HUDEP-2 (cell line): ENCODE data around the gene C18orf32.
A peak's percentile ranks its signal among the peaks of the same experiment; 100 is the strongest.
"Not testable (repeated sequence)": the region's sequence is repeated elsewhere in the genome, so short reads cannot be mapped to it uniquely, and the experiment has no call there.

ENCODE experiments used
- DNase-seq, 76 experiments: peaks; one replicate each; lab custom pipeline; 2025; ENCODE audit not compliant: unreplicated experiment in 76 of 76; lab: John Stamatoyannopoulos, UW

Gene C18orf32

DNA sequence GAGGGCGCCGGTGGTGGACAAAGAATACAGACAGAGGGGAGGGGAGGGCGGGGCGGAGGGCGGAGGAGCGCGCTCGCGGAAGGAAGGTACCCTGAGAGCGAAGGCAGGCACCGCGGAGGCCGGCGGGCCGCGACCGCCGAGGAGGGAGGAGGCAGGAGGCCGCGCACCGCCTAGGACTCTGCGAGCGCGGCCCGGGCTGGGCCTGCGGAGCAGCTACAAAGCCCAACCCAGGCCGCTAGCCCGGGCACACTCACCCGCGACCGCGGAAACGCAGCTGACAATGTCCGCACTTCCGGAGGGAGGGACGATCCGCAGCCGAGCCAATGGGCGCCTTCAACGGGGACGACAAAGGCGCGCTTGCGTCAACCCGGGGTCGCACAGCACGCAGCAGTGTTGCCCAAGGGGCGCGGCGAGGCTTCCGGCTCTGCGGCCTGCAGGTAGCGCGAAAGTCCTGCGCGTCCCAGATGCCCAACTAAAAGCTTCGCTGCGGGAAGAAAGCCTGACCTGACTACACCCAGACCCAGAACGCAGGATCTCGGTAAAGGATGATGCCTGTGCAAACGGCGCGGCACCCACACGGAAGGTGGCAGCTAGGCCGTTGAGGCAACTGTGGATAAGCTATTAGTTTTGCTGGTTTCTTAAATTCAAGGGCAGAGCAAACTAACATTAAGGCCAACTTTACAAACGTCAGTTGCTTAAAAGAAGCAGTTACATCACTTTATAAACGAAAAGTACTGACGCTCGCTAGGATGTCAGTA is at the start of gene C18orf32:
Gene C18orf32 (minus strand): TSS at position 282 of the 758 bp plus-strand sequence. CDS start 3,486 bp downstream, outside the sequence.
- peak in 75 of 76 experiments; percentile 17 to 98 (median 87) for DNase-seq

DNA sequence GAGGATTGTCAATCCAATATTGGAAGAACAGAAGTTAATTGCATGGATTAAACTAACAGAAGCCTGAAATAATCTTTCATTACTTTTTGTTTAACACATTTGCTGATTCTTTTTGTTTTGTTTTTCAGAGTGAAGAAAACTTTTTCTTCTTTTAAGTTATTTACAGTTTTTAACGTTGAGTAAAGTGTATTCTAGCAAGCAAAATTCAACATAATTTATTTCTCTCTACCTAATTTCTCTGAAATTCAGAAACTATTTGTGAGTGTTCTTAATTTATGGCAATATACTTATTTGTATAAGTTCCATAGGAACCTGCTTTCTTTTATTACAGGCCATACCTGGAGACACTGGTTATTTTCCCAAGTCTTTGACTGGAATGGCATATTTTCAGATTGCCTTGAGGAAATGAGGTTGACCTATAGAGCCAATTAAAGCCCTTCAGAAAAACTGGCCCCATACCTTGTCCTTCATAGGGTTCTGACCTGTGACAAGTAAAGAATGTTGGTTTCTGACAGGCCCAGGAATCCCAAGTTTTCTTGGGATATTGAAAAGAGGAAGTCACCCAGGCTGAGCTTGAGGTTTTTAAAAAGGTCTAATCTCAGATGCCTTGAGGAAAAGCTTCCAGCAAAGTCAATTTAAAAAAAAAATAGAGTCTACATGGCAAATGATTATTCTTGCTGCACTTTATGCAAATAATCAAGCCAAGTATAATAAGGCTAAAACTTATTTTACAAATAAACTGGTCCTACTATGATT is 48.0 kb upstream of the C18orf32 start:
- no peak for DNase-seq

DNA sequence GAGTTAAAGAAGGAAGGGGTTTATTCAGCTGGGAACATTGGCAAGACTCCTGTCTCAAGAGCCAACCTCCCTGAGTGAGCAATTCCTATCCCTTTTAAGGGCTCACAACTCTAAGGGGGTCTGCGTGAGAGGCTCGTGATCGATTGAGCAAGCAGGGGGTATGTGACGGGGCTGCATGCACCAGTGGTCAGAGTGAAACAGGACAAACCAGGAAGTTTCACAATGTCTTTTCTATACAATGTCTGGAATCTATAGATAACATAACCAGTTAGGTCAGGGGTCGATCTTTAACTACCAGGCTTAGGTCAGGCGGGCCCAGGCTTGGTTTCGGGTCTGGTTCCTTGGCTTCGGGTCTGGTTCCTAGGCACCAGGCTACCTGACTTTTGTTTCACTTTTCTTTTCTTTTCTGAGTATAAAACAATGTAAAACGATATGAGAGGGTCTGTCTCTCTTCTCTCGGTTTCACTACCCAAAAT is 44.7 kb upstream of the C18orf32 start:
- DNase-seq, result no peak

DNA sequence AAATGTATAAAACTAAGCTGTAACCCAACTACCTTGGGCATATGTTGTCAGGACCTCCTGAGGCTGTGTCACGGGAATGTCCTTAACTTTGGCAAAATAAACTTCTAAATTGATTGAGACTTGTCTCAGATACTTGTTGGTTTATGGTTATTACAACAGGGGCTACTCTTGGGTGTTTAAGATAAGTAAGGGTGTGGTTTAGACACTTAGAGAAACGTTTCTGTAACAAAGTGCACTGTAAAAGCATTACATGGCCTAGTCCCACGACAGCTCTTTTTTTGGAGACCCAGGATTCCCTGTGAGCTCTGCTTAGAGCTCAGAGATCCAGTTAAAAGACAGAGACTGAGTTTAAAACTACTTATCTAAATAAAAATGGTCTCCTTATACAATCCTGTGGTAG is 42.6 kb upstream of the C18orf32 start:
- peak in 2 of 76 experiments; percentile 9 to 12 for DNase-seq

DNA sequence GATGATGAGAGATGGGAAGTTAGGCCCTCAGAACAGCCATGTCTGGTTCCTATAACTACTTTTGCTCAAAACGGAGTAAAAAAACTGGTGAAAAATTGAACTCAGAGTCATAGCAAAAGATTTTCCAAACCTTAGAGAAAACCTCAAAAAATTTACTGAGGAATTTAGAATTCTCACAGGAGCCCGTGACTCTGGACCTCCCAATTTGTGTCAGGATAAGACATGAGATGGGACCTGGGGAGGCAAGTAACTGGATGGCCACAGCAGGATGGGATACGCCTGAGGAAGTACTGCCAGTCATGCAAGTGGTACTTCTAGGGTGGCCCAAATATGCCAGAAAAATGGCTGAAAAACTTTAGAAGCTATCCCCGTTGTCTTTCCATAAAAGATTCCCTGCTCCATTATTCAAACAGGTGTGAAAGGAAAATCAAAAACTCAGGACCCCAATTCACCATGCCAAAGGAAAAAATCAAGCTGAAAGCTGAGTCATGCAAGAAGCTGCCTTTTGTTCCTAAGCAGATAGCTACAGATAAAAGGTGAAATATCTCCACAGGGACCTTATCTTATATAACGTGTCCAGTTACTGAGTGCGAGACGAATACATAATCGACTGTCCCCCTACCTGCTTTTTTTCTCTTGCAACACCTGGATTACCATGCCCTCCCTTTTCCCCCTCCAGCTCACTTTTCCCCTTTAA is 40.7 kb upstream of the C18orf32 start:
- no peak for DNase-seq

DNA sequence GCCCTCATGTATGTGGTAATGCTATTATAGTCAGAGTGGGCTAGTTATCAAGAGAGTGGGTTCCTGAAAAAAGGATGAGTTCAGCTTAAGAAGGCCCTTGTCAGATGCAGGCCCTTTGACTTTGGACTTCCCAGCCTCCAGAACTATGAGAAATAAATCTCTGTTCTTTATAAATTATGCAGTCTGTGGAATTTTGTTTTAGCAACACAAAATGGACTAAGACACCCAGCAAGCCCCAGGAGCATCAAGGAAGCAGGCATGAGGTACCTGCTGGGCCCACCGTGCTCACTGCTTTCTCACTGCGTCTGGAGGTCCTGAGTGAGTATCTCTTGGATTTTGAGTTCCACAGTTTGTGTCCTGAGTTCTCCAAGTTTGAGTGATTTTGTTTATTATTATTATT is 38.9 kb upstream of the C18orf32 start:
- no peak for DNase-seq

DNA sequence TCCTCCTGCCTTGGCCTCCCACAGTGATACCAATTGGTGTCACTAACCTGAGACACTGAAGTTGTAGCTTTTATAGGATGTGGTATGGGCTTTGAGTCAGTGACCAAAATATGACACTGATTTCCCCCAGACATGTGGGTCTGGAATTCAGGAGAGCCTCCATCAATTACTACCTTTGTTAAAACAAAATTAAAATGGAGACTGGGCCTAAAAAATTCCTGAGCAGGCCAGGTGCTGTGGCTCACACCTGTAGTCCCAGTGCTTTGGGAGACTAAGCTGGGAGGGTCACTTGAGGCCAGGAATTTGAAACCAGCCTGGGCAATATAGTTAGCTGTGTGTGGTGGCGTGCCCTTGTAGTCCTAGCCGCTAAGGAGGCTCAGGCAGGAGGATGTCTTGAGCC is 37.9 kb upstream of the C18orf32 start:
- DNase-seq, result no peak

DNA sequence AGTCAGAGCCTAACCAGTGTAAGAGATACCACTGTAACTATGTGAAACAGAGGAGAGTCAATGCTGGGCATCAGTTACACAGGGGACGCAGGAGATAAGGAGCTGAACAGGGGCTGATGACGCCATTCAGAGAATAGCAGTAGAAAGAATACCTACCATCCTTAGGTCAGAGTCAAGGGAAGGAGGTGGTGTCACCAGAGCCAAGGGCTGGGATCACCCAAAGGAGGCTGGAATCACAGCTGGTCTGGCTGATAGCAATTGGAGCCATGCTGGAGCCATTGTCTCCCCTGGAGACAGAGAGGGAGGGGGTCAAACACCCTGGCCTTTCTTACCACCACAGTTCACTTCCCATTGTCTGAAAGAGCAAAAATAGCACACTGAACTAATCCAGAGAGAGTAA is 37.3 kb upstream of the C18orf32 start:
- DNase-seq, result no peak

DNA sequence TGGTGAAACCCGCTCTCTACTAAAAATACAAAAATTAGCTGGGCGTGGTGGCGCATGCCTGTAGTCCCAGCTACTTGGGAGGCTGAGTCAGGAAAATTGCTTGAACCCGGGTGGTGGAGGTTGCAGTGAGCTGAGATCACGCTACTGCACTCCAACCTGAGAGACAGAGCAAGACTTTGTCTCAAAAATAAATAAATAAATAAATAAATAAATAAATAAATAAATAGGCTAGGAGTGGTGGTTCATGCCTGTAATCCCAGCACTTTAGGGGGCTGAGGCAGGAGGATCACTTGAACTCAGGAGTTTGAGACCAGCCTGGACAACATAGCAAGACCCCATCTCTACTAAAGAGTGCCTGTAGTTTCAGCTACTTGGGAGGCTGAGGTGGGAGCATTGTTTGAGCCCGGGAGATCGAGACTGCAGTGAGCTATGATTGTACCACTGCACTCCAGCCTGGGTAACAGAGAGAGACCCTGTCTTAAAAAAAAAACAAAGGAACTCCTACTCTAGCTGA is 36.6 kb upstream of the C18orf32 start:
- DNase-seq, result not testable (repeated sequence)

DNA sequence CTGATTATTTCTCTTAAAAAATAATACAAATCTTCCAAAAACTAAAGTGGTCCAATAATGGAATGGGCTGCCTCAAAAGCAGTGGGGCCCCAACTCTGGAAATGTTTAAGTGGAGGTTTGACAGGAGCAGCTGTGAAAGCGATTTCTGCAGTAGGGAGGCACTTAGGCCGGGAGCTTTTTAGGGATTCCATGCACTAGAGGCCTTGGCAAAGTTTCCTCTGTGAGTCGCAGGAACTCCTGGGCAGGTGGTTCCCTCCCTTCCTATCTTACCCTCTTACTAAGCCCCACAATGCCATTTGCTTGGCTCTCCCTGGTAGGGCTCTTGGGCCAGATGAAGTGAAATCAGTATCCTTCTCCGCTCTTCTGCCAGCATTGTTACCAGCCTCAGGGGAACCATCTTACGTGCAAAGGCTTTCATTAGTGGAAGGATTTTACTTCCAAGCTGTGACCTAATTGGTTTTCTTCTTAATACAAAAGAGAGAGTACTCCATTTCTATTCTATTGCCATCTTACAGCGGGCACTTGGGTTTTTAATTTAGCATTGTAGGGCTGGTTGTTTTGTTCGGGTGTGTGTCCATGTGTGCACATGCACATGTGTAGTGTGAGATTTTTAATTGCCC is 34.3 kb upstream of the C18orf32 start:
- DNase-seq, result no peak

DNA sequence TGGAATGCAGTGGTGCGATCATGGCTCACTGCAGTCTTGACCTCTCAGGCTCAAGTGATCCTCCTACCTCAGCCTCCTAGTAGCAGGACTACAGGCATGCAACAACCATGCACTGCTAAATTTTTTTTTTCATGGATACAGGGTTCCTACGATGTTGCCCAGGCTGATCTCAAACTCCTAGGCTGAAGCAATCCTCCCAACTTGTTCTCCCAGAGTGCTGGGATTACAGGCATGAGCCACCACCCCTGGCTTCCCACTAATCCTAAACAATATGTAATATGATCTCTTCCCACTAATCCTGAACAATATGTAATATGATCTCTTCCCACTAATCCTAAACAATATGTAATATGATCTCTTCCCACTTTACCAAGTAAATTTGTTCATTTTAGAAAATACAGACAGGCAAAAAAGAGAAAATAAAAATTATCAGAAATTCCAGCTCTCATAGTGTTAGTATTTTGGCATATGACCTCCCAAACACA is 33.7 kb upstream of the C18orf32 start:
- no peak for DNase-seq

DNA sequence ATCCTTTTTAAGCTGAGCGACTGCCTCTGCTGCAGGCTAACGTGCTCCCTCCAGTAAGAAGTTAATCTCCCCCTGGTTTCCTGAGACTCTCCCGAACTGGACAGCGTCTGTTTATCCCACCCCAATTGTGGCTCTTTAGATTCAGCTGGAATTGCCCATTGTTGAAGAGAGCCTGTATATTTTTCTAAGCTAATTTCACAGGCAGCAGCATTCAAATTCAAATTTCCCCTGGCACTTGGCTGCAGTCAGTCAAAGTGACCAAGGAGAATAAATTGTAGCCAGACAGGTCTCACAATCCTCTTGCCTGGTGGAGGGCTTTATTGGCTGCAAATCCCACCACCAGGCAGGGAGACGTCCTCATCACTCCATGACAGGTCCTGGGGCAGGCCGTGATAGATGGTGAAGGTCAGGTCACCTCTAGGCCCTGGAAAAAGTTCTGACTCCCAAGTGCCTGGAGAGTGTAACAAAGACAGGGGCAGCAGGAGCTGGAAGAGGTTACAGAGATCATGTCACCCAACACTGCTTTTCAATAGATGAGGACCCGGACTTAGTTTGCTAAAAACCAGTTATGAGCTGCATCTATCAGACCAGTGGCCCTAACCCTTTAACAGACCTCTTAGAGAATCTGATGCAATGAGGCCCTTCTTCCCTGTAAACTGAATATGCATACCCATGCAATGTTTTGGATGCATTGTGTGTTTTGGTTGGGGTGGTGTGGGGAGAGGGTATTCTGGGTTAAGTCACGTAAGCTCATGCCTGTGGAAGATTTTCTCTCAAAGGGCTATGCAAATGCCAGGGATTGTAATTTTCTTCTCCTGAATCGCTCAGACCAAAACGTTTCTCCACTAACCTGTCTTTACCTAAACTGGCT is 32.3 kb upstream of the C18orf32 start:
- no peak for DNase-seq

DNA sequence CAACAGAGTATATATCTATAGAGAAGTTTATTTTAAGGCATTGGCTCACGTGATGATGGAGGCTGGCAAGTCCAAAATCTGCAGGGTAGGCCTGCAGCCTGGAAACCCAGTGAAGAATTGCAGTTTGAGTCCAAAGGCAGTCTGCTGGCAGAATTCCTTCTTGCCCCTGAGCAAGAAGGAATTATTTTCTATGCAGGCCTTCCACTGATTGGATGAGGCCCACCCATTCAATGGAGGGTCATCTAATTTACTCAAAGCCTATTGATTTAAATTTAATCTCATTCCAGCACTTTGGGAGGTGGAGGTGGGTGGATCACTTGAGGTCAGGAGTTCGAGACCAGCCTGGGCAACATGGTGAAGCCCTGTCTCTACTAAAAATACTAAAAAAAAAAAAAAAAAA is 30.4 kb upstream of the C18orf32 start:
- DNase-seq, result no peak

DNA sequence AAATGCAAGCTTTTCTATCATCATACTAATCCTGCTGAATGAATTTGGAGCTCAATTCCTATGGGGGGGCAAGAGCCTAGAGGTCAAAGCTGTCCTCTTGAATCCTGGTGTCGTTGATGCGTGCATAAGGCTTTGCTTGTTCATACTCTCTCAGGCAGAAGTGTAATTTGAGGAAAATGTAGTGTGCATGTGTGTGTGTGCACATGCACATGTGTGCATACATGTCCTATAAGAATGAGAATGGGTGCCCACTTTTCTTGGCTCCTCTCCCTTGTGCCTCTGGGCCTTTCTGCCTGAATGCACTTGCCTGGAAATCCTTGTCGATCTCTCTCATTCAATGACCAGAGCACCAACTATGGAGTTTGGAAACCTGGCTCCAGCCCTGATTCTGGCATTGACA is 28.5 kb upstream of the C18orf32 start:
- no peak for DNase-seq

DNA sequence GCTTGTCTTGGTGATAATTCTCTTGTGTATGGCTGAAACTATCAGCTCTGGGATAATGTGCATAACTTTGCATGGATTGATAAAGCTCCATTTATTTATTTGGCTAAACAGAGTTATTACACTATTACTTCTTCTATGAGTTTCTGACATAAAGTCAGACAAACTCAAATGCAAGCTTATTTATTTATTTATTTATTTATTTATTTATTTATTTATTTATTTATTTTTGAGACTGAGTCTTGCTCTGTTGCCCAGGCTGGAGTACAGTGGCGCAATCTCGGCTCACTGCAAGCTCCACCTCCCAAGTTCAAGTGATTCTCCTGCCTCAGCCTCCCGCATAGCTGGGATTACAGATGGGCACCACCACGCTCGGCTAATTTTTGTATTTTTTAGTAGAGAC is 28.0 kb upstream of the C18orf32 start:
- not testable (repeated sequence) for DNase-seq

DNA sequence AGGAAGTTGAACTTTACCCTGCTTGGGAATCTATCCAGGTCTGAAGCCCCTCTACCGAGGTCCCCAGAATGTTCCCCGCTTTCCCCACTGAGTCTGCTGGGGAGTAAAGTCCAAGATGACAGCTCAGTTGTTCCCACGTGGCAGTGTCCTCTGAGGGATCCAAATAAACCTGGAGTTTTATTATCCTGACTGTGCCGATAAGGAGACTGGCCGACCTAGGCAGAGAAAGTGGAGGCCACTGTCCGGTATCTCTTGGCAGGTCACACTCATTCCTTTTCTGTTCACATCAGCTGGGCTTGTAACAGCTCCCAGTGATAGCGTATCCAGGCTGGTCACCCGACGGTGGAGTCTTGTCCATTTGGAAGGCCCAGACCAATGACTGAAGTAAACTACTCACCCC is 27.5 kb upstream of the C18orf32 start:
- no peak for DNase-seq

DNA sequence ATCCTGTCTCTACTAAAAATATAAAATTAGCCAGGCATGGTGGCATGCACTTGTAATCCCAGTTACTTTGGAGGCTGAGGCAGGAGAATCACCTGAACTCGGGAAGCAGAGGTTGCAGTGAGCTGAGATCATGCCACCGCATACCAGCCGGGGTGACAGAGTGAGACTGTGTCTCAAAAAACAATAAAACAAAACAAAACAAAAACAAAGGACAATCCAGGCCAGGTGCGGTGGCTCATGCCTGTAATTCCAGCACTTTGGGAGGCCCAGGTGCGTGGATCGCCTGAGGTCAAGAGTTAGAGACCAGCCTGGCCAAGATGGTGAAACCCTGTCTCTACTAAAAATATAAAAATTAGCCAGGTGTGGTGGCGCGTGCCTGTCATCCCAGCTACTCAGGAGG is 25.8 kb upstream of the C18orf32 start:
- DNase-seq, result not testable (repeated sequence)

DNA sequence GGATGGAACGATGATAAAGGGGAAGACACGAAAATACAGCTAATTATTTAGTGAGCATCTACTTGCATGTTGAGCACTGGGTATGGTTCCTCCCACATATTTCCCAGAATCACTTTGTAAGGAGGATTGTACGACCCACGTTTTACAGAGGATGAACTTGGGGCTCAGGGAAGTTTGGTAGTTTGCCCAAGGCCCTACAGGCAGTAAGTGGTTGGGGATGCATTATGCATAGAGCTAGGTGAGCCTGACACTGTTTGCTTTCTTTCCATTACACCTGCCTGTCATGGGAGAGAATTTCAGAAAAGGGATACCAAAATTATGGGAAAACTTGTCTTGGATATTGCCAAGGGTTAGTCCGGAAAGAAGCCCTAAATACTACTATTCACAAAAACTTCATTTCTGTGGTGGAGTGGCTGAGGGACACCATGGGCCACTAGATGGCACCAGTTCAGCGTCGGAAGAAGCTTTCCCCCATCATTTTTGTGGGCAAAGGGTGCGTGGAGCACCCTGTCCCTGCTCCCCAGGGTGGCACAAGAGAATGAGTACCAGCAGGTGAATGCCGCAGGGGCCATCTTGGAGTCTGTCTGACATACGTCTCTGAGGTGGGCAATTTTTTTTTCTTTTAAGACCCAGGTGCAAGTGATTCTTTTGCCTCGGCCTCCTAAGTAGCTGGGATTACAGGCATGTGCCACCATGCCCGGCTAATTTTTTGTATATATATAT is 23.5 kb upstream of the C18orf32 start:
- peak in 45 of 76 experiments; percentile 2 to 66 (median 33) for DNase-seq

DNA sequence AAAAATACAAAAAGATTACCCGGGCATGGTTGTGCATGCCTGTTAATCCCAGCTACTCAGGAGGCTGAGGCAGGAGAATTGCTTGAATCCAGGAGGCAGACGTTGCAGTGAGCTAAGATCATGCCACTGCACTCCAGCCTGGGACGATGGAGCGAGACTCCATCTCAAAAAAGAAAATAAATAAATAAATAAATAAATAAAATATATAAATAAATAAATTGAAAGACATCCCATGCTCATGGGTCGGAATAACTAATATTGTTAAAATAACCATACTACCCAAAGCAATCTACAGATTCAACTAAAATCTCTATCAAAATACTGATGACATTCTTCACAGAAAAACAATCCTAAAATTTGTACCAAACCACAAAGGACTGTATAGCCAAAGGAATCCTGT is 19.4 kb upstream of the C18orf32 start:
- DNase-seq, result not testable (repeated sequence)
